NCI-H524 (cell line): ENCODE results near the gene VPS35.
"Not testable (repeated sequence)": the region's sequence is repeated elsewhere in the genome, so short reads cannot be mapped to it uniquely, and the experiment has no call there.

Source experiments
- DNase-seq, 2 experiments: peaks; one replicate each; lab custom pipeline; 2025; lab: John Stamatoyannopoulos, UW

Gene VPS35

DNA sequence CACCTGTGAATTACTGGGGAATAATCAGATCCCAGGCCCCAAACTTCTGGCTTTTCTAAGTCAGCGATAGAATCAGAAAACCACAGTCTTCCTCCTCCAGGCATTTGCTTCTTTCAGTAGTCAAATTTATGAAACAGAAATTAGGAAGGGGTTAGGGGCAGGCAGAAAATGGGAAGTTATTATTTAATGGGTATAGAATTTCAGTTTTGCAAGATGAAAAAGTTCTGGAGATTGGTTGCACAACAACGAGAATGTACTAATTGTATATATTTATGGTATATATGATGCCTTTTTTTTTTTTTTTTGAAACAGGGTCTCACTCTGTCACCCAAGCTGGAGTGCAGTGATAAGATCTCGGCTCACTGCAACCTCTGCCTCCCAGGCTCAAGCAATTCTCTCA is 23.9 kb upstream of the VPS35 start:
- no peak for DNase-seq

- no peak for DNase-seq
These were observed 22.4 kb upstream of the VPS35 start for GRCh38 chr16:46711106-46712058.

DNA sequence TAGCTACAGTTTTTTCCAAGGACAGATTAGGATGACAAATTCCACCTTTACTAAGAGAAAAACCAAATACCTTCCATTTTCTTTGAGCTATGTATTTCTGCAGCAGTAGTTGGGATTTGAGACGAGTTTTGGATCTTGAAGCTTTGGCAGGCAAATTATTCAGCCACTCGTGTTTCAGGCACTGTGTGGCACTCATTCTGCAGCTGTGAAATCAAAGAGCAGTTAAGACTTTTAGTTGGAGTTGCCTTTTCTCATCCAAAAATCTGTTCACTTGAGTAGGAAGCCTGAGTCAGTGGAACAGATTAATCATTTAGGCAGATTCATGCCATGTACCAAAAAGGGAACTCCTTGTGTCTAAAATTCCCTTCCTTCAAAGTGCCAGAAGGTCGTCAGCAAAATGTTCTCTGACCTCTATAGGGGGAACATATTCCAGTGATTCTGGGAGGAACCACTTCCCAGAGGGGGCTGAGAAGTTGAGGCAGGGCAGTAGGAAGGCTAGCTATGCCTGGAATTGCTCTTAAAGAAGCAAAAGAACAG is 20.6 kb upstream of the VPS35 start:
- no peak for DNase-seq

GRCh38 chr16:46706642-46707041 is 17.7 kb upstream of the VPS35 start:
- no peak for DNase-seq

DNA sequence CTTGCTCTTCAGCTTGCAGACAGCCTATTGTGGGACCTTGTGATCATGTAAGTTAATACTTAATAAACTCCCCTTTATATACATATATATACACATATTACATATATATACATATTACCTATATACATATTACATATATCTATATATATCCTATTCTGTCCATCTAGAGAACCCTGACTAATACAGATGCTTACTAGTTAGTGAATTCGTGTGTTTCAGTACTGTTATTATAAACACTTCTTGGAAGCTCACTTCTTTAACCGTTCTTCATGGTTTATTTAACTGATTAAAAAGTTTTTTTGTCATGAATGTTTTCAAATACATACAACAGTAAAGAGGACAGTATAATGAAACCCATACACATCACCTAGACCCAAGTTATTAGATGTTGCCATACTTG is 13.1 kb upstream of the VPS35 start:
- no peak for DNase-seq

DNA sequence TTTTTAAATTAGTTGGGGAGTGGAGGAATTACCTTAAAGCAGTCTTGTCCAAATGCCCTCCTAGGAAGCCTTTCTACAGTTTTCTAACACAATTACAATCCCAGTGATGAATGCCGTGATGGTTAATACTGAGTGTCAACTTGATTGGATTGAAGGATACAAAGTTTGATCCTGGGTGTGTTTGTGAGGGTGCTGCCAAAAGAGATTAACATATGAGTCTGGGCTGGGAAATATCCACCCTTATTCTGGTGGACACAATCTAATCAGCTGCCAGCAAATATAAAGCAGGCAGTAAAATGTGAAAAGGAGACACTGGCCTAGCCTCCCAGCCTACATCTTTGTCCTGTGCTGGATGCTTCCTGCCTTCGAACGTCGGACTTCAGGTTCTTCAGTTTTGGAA is 12.6 kb upstream of the VPS35 start:
- DNase-seq: no peak

- DNase-seq: no peak
These were observed 11.1 kb upstream of the VPS35 start for GRCh38 chr16:46700048-46700447.

DNA sequence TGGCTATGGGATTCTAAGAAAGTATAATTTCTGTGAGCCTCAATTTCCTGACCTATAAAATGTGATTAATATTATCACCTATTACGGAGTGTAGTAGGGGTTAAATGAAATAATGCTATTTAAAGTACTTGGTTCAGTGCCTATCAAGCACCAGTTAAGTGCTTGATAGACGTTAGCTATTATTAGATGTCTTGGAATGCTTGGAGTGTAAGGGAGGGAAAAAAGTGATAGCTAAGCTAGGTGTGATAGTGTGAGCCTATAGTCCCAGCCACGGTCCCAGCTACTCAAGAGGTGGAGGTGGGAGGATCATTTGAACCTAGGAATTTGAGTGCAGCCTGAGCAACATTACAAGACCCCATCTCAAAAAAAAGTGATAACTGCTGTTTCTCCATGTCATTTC is 8.0 kb upstream of the VPS35 start:
- DNase-seq: no peak

DNA sequence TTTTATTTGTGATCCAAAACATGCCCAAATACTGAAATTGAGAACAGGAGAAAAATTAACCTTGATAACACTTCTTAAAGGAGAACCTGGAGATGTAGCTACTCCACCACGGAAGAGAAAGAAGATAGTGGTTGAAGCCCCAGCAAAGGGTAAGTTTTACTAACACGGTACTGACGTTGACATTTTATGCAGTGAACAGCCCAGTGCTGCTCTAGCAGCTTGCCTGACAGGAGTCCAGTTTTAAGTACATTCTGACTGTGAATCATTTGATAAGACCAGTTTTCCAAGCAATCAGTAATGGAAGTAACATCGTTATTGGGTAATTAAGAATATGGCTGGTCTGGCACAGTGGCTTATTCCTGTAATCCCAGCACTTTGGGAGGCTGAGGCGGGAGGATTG is 7.0 kb upstream of the VPS35 start:
- no peak for DNase-seq

DNA sequence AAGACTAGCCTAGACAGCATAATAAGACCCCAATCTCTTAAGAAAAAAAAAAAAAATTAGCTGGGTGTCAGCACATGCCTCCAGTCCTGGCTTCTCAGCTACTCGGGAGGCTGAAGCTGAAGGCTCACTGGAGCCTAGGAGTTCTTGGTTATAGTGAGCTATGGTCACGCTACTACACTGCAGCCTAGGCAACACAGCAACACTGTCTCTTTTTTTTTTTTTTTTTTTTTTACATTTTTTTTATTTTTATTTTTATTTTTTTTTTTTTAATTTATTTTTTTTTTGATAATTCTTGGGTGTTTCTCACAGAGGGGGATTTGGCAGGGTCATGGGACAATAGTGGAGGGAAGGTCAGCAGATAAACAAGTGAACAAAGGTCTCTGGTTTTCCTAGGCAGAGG is 4.6 kb upstream of the VPS35 start:
- no peak for DNase-seq

- no peak for DNase-seq
These were observed 2.7 kb upstream of the VPS35 start for GRCh38 chr16:46691726-46692125.

DNA sequence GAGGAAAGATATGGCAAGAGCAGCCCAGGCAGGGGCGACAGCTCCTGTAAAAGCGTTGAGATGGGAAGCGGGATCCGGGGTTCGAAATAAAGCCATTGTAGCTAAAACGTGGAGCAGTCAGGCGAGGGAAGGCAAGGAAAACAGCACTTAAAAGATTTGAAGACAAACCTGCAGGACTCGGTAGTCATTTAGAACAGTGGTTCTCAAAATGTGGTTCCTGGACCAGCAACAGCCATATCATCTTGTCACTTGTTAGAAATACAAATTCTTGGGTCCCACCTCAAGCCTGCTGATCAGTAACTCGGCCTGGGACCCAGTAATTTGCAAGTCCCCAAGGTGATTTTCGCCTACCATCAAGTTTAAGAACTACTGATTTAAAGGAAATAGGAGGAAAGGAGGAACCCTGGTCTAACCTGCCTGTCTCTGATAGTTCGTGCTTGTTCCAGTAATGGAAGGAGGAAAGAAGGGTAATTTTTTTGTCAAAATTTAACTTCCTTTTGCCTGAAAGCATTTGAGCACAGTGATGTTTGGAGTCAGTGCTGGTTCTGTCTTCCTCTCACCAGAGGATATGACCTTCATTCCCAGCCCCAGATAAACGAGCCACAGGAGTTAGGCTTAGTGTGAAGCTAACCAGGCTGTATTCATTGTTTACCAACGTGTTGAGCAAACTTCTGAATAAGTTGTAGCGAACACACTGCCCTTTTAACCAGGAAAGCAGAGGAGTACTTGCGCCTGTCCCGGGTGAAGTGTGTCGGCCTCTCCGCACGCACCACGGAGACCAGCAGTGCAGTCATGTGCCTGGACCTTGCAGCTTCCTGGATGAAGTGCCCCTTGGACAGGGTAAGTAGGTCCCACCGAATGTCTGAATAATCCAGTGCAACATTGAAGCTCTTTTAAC is 1.6 kb upstream of the VPS35 start:
- DNase-seq: no peak

GRCh38 chr16:46689365-46690280 is 645 bp upstream of the VPS35 start, which contains the start of gene ORC6:
Gene ORC6, plus strand, starts transcription at chr16:46689659. Its CDS starts 47 bp downstream, at chr16:46689706.
- DNase-seq: peak; percentile 98 to 99

- no peak for DNase-seq
These were observed 801 bp downstream of the VPS35 start for GRCh38 chr16:46688101-46688653.

GRCh38 chr16:46687486-46687885 is 1.5 kb downstream of the VPS35 start:
- no peak for DNase-seq

GRCh38 chr16:46686815-46687473 is 2.0 kb downstream of the VPS35 start:
- no peak for DNase-seq

- not testable (repeated sequence) for DNase-seq
These were observed 7.1 kb downstream of the VPS35 start for GRCh38 chr16:46681867-46682266.

DNA sequence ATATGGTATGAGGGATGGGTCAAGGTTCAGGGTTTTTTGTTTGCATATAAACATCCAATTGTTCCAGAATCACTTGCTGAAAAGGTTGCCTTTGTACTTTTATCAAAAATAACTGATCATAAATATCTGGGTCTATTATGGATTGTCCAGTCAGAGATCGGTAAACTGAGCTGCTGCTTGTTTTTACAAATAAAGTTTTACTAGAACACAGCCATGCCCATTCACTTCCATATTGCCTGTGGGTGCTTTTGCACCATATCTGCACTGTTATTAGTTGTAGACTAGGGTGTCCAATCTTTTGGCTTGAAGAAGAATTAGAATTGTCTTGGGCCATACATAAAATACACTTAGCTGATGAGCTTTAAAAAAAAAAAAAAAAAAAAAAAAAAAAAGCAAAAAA is 11.0 kb downstream of the VPS35 start:
- DNase-seq: not testable (repeated sequence)

DNA sequence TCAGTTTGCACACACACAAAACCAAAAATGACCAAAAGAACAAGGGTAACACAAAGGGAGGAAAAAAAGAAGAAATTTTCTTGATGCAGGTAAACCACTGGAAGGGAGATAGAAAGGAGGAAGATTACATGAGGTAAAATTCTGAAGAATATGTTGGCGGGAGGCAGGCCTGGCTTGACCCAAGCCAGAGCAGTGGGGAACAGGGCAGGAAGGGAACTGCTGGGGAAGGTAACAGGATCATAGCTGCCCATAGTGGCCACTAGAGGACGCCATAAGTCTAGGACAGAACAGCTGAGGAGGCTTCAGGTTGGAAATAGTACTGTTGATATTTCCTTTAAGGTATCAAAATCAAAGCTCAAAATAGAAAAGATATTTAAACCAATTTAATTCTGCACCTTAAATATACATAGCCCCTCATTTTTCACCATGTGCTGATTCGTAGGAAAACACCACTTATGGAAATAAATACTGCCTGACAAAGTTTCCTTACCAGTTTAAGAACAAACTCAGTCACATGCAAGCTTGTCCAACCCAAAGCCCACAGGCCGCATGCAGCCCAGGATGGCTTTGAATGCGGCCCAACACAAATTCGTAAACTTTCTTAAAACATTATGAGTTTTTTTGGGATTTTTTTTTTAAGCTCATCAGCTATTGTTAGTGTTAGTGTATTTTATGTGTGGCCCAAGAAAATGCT is 15.5 kb downstream of the VPS35 start:
- peak in 1 of 2 experiments; percentile 55 for DNase-seq

GRCh38 chr16:46662123-46662522 is 26.9 kb downstream of the VPS35 start:
- no peak for DNase-seq
